GM12878 (cell line): ENCODE results near the gene SPRY4. TPM values are rescaled to one million over a fixed set of nuclear protein-coding genes. Genes with fewer than 3 reads are reported as not detected.

Experiments used
- ATAC-seq: fragments of 200-7000 bp; cut with Tn5 transposase; 3 replicates; pipeline ENCODE4 v1.9.1; 2020; ENCODE audit warnings: mild to moderate bottlenecking, moderate library complexity
- BruUV-seq: library from RNA; stranded (reverse); fragments of 400-500 nt; replicated peaks from 2 replicates; lab custom pipeline; 2021; lab: Mats Ljungman, UMichigan
- CTCF ChIA-PET: fragments of 300-600 bp; sonication (Branson Sonifier 250); formaldehyde crosslinking; extraction: SDS; loops from one replicate; lab custom pipeline; 2021; ENCODE audit warnings: inconsistent platforms; lab: Yijun Ruan, JAX
- POLR2A ChIA-PET: fragments of 350-600 bp; formaldehyde crosslinking; extraction: SDS; loops from one replicate; lab custom pipeline; 2021; ENCODE audit warnings: inconsistent platforms; lab: Charles Lee
- RAD21 ChIA-PET: fragments of 300-600 bp; sonication (Branson Sonifier 250); formaldehyde crosslinking; loops from one replicate; lab custom pipeline; 2023; ENCODE audit warnings: antibody characterized with exemption; ENCODE audit not compliant: unreplicated experiment; lab: Charles Lee
- SMC1A ChIA-PET: fragments of 300-600 bp; sonication (Branson Sonifier 250); formaldehyde crosslinking; loops from one replicate; lab custom pipeline; 2023; ENCODE audit not compliant: unreplicated experiment, uncharacterized antibody; lab: Charles Lee
- DNase-seq: peaks from one replicate; pipeline ENCODE4 v3.0.0-alpha.2; 2011; ENCODE audit warnings: low read depth, low spot score
- FAIRE-seq: peaks from 3 replicates; lab custom pipeline; 2011; peaks lifted over from hg19 to GRCh38; lab: Jason Lieb, UNC
- H2AFZ ChIP-seq: 2 replicates; pipeline ENCODE4 v1.6.0; 2011; ENCODE audit warnings: low read depth, low read length, control low read depth; ENCODE audit not compliant: control insufficient read depth
- H3K27ac ChIP-seq: 2 replicates; pipeline ENCODE4 v1.5.1; 2011; ENCODE audit warnings: control low read depth; ENCODE audit not compliant: control insufficient read depth, insufficient read depth
- H3K27me3 ChIP-seq, 2 experiments: replicated peaks in 1 of 2; 2 replicates each; pipeline versions ENCODE4 v1.6.0 to v1.6.1; 2011; ENCODE audit warnings: low read length in 1 of 2; ENCODE audit not compliant: control insufficient read depth in 2 of 2, insufficient read depth in 2 of 2
- H3K36me3 ChIP-seq, 2 experiments: 2 replicates each; pipeline ENCODE4 v1.5.1; 2011; ENCODE audit warnings: low read length in 1 of 2; ENCODE audit not compliant: control insufficient read depth in 2 of 2, insufficient read depth in 2 of 2
- H3K4me1 ChIP-seq: 2 replicates; pipeline ENCODE4 v1.6.1; 2011; ENCODE audit warnings: mild to moderate bottlenecking, low read length, moderate library complexity, mixed read lengths; ENCODE audit not compliant: control insufficient read depth, insufficient read depth
- H3K4me2 ChIP-seq: 2 replicates; pipeline ENCODE4 v1.6.0; 2011; ENCODE audit warnings: control low read depth; ENCODE audit not compliant: control insufficient read depth, insufficient read depth
- H3K4me3 ChIP-seq: fragments of 200-600 bp; sonication (generic); 2 replicates; pipeline ENCODE4 v1.5.1; 2016
- H3K79me2 ChIP-seq: 2 replicates; pipeline ENCODE4 v1.6.0; 2011; ENCODE audit warnings: low read length; ENCODE audit not compliant: control insufficient read depth, insufficient read depth
- H3K9ac ChIP-seq: 2 replicates; pipeline ENCODE4 v1.8.0; 2011; ENCODE audit warnings: low read length, control low read depth, mixed read lengths; ENCODE audit not compliant: control insufficient read depth, insufficient read depth
- H3K9me3 ChIP-seq: replicated peaks from 3 replicates; pipeline ENCODE4 v1.5.1; 2011; ENCODE audit warnings: mild to moderate bottlenecking, low read length; ENCODE audit not compliant: control insufficient read depth, insufficient read depth
- H4K20me1 ChIP-seq: 2 replicates; pipeline ENCODE4 v1.6.0; 2011; ENCODE audit not compliant: control insufficient read depth, insufficient read depth
- BCL11A ChIP-seq: IDR thresholded peaks from 2 replicates; pipeline ENCODE4 v1.6.1; 2011; ENCODE audit warnings: low read depth, low read length
- EED ChIP-seq: sonication (generic); IDR thresholded peaks from 2 replicates; pipeline ENCODE4 v1.6.1; 2016; ENCODE audit warnings: antibody characterized with exemption, low read depth
- IKZF1 ChIP-seq: fragments of 450-650 bp; conservative IDR thresholded peaks from 2 replicates; pipeline ENCODE4 v1.6.1; 2017; ENCODE audit warnings: antibody characterized with exemption, mild to moderate bottlenecking
- IKZF2 ChIP-seq, 2 experiments: fragments of 450-650 bp; IDR thresholded peaks; 2 replicates each; pipeline ENCODE4 v1.6.1; 2017; ENCODE audit warnings: mild to moderate bottlenecking in 2 of 2, moderate library complexity in 2 of 2
- MXI1 ChIP-seq: fragments of 150-350 bp; IDR thresholded peaks from 2 replicates; pipeline ENCODE4 v1.6.1; 2011; ENCODE audit warnings: low read depth, mild to moderate bottlenecking, inconsistent platforms, low read length, improper control_type of control experiment
- NR2C2 ChIP-seq: IDR thresholded peaks from 2 replicates; pipeline ENCODE4 v1.6.1; 2011; ENCODE audit warnings: borderline replicate concordance, low read depth; ENCODE audit not compliant: control insufficient read depth, insufficient read length
- SMAD1 ChIP-seq: fragments of 450-650 bp; IDR thresholded peaks from 2 replicates; pipeline ENCODE4 v1.6.1; 2018; ENCODE audit warnings: mild to moderate bottlenecking, low read depth; ENCODE audit not compliant: partially characterized antibody
- SMAD5 ChIP-seq: IDR thresholded peaks from 2 replicates; pipeline ENCODE4 v1.6.1; 2016; ENCODE audit warnings: antibody characterized with exemption, low read depth
- SUPT20H ChIP-seq: IDR thresholded peaks from 2 replicates; pipeline ENCODE4 v1.6.1; 2011; ENCODE audit warnings: low read depth, mild to moderate bottlenecking, low read length, moderate library complexity, borderline replicate concordance; ENCODE audit not compliant: control insufficient read depth
- TAF1 ChIP-seq: IDR thresholded peaks from 2 replicates; pipeline ENCODE4 v1.6.1; 2011; ENCODE audit warnings: mild to moderate bottlenecking, low read depth, low read length, borderline replicate concordance
- WGBS: methylation state at CpG from one replicate; pipeline ENCODE4 v1.1.6; 2016; ENCODE audit warnings: low lambda C conversion rate; ENCODE audit not compliant: insufficient replicate concordance, insufficient coverage; ENCODE audit errors: missing lambda C conversion rate; 5-methylcytosine and 5-hydroxymethylcytosine counted together
- in situ Hi-C: fragments of 300-500 bp; cut with MboI; formaldehyde crosslinking; loops from 9 replicates; pipeline ENCODE4 v1.14.3; 2018; ENCODE audit warnings: mixed read lengths
- intact Hi-C: fragments of 100-400 bp; cut with micrococcal nuclease; formaldehyde crosslinking; loops from one replicate; pipeline ENCODE4 v1.14.2; 2022; ENCODE audit not compliant: unreplicated experiment
- polyA plus RNA-seq, 11 experiments: library from polyadenylated mRNA; depleted of rRNA in 4 of 11; unstranded in 6 of 11; stranded (reverse) in 5 of 11; fragments of >200 nt; fragmentation: Nextera tagmentation in 4 of 11; fragmentation: Illumina TruSeq in 1 of 11; extraction: Ambion mirVana in 4 of 11; extraction: Trizol in 1 of 11; gene quantifications; 1 replicate in 1 of 11; 2 replicates in 10 of 11; pipeline versions ENCODE4 v1.2.1 to v1.2.3, GENCODE V29; 2011 to 2016; ENCODE audit warnings: inconsistent platforms in 2 of 11, missing spikeins in 2 of 11, low read depth in 1 of 11
- total RNA-seq, 4 experiments: library from RNA; depleted of rRNA in 3 of 4; stranded (reverse); fragments of >200 nt in 3 of 4; fragmentation: Illumina TruSeq in 1 of 4; extraction: Trizol in 1 of 4; gene quantifications; 2 replicates each; pipeline versions ENCODE4 v1.2.1 to v1.2.3, GENCODE V29; 2013 to 2021
- TF ChIP-seq, protein P1 (sequence below): IDR thresholded peaks from 2 replicates; pipeline ENCODE4 v1.6.1; 2011; ENCODE audit warnings: mild to moderate bottlenecking, low read depth, low read length, moderate library complexity; ENCODE audit not compliant: insufficient replicate concordance
- TF ChIP-seq, protein P2 (sequence below): fragments of 450-650 bp; IDR thresholded peaks from 2 replicates; pipeline ENCODE4 v1.6.1; 2016; ENCODE audit warnings: mild to moderate bottlenecking
- TF ChIP-seq, protein P3 (sequence below): fragments of 450-650 bp; IDR thresholded peaks from 2 replicates; pipeline ENCODE4 v1.6.1; 2017; ENCODE audit warnings: mild to moderate bottlenecking, moderate library complexity
- TF ChIP-seq, protein P4 (sequence below): IDR thresholded peaks from 2 replicates; pipeline ENCODE4 v1.6.1; 2012; ENCODE audit warnings: low read depth, low read length, improper control_type of control experiment

The SPRY4 gene
- total and polyA plus RNA-seq, 10 of the 15 experiments (the other 5 are each of a cell fraction or from before 2014, with no cell fraction given) = 0.04 to 1.4 (median 0.18) TPM; not detected in 1

DNA sequence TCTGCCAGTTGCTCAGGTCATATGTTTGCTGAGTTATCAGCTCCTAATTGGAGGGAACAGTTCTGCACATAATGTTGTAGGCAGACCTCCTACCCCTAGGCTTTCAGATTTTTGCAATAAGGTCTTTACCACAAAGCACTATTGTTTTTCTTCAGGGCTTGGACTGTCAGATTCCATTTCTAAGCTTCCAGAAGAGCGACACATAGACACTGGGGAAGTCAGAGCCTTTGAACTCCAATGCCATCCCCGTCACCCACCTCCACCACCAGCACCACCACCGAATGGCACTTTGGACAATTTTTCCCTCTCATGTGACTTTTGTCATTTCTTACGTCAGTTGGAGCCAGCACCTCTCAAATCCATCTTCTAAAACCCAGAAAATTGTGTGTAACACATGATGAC lies 28.3 kb upstream of the SPRY4 start:
- ChIA-PET CTCF (interaction anchor here (0.7 to 1.5 kb wide), 3 partner anchors 28 to 237 kb away, joined by 3 to 4 read pairs (median 3); partner anchors contain the start of gene SPRY4), SMC1A (interaction anchor here (0.6 to 0.9 kb wide), 2 partner anchors 33 to 67 kb away, joined by 3 read pairs; no protein-coding TSS in a partner anchor), POLR2A (no interaction called here), RAD21 (interaction anchor here (0.7 kb wide), 1 partner anchor 598 kb away, joined by 3 read pairs; no protein-coding TSS in a partner anchor)
- Histone ChIP-seq H3K79me2 (no peaks in the 10 kb centered on the region), H2AFZ (no peak overlapping the region), H3K9ac (no peak overlapping the region), H4K20me1 (no peaks in the 10 kb centered on the region), H3K27me3 (no peaks in the 10 kb centered on the region), H3K9me3 (no peaks in the 10 kb centered on the region), H3K4me1 (peaks cover 3% of the 10 kb centered on the region), H3K4me3 (no peak overlapping the region), H3K36me3 (no peaks in the 10 kb centered on the region), H3K4me2 (no peak overlapping the region), H3K27ac (no peak overlapping the region)
- FAIRE-seq = no peak
- WGBS = 46% methylated on average over 4 of the region's 4 CpGs
- intact Hi-C loops (no loop called here), in situ Hi-C loops (no loop called here)
- ATAC-seq = no peak
- no peak for DNase-seq
- BruUV-seq = no TSS peak
- TF ChIP-seq, protein P1, sequence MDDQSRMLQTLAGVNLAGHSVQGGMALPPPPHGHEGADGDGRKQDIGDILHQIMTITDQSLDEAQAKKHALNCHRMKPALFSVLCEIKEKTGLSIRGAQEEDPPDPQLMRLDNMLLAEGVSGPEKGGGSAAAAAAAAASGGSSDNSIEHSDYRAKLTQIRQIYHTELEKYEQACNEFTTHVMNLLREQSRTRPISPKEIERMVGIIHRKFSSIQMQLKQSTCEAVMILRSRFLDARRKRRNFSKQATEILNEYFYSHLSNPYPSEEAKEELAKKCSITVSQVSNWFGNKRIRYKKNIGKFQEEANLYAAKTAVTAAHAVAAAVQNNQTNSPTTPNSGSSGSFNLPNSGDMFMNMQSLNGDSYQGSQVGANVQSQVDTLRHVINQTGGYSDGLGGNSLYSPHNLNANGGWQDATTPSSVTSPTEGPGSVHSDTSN = no peak
- TF ChIP-seq SMAD1 (no peak), MXI1 (no peak), IKZF1 (no peak), IKZF2 (IDR thresholded peaks at IDR 0.05) (no peak), TAF1 (no peak), BCL11A (no peak), SUPT20H (no peak), NR2C2 (no peak), EED (no peak), SMAD5 (no peak)
- TF ChIP-seq, protein P2, sequence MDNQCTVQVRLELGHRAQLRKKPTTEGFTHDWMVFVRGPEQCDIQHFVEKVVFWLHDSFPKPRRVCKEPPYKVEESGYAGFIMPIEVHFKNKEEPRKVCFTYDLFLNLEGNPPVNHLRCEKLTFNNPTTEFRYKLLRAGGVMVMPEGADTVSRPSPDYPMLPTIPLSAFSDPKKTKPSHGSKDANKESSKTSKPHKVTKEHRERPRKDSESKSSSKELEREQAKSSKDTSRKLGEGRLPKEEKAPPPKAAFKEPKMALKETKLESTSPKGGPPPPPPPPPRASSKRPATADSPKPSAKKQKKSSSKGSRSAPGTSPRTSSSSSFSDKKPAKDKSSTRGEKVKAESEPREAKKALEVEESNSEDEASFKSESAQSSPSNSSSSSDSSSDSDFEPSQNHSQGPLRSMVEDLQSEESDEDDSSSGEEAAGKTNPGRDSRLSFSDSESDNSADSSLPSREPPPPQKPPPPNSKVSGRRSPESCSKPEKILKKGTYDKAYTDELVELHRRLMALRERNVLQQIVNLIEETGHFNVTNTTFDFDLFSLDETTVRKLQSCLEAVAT = no peak
- TF ChIP-seq, protein P3, sequence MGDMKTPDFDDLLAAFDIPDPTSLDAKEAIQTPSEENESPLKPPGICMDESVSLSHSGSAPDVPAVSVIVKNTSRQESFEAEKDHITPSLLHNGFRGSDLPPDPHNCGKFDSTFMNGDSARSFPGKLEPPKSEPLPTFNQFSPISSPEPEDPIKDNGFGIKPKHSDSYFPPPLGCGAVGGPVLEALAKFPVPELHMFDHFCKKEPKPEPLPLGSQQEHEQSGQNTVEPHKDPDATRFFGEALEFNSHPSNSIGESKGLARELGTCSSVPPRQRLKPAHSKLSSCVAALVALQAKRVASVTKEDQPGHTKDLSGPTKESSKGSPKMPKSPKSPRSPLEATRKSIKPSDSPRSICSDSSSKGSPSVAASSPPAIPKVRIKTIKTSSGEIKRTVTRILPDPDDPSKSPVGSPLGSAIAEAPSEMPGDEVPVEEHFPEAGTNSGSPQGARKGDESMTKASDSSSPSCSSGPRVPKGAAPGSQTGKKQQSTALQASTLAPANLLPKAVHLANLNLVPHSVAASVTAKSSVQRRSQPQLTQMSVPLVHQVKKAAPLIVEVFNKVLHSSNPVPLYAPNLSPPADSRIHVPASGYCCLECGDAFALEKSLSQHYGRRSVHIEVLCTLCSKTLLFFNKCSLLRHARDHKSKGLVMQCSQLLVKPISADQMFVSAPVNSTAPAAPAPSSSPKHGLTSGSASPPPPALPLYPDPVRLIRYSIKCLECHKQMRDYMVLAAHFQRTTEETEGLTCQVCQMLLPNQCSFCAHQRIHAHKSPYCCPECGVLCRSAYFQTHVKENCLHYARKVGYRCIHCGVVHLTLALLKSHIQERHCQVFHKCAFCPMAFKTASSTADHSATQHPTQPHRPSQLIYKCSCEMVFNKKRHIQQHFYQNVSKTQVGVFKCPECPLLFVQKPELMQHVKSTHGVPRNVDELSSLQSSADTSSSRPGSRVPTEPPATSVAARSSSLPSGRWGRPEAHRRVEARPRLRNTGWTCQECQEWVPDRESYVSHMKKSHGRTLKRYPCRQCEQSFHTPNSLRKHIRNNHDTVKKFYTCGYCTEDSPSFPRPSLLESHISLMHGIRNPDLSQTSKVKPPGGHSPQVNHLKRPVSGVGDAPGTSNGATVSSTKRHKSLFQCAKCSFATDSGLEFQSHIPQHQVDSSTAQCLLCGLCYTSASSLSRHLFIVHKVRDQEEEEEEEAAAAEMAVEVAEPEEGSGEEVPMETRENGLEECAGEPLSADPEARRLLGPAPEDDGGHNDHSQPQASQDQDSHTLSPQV = no peak
- TF ChIP-seq, protein P4, sequence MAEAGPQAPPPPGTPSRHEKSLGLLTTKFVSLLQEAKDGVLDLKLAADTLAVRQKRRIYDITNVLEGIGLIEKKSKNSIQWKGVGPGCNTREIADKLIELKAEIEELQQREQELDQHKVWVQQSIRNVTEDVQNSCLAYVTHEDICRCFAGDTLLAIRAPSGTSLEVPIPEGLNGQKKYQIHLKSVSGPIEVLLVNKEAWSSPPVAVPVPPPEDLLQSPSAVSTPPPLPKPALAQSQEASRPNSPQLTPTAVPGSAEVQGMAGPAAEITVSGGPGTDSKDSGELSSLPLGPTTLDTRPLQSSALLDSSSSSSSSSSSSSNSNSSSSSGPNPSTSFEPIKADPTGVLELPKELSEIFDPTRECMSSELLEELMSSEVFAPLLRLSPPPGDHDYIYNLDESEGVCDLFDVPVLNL = no peak
